ENCODE measurements around the gene CATSPERZ. TPM values are rescaled to one million over a fixed set of nuclear protein-coding genes. Genes with fewer than 3 reads are reported as not detected.
A peak's percentile ranks its signal among the peaks of the same experiment; 100 is the strongest.

CATSPERZ gene
- total RNA-seq, 4 donors from 2014 or later = not detected

GRCh38 chr11:64291262-64291751, 8.9 kb upstream of the CATSPERZ start, which contains the start of gene KCNK4:
Gene KCNK4 (plus strand): TSS chr11:64291302. CDS start chr11:64293019, 1,717 bp downstream.
- Histone ChIP-seq H3K36me3 (peaks cover 6% of the 10 kb centered on the region), H3K27me3 (peaks cover 27% of the 10 kb centered on the region), H3K4me3 (peak within 1 kb of the TSS; percentile 53), H3K27ac (no peak within 1 kb of the TSS), H3K4me1 (peaks cover 29% of the 10 kb centered on the region), H3K9me3 (no peaks in the 10 kb centered on the region)
- TF ChIP-seq CTCF (IDR thresholded peaks at IDR 0.05) = no peak
- no peak for TF ChIP-seq EP300 (IDR thresholded peaks at IDR 0.05)
- no peak for TF ChIP-seq POLR2AphosphoS5 (IDR thresholded peaks at IDR 0.05)
- no peak for TF ChIP-seq POLR2A (IDR thresholded peaks at IDR 0.05)
- DNase-seq (ENCODE audit: low spot score in 2 of 2) = no peak
- 13% methylated on average over 6 of the region's 45 CpGs for WGBS

GRCh38 chr11:64291752-64292459, 8.3 kb upstream of the CATSPERZ start:
- peaks cover 29% of the 10 kb centered on the region for H3K4me1 ChIP-seq
- TF ChIP-seq POLR2AphosphoS5 (IDR thresholded peaks at IDR 0.05) = no peak
- TF ChIP-seq POLR2A (IDR thresholded peaks at IDR 0.05) = no peak
- no peak for TF ChIP-seq CTCF (IDR thresholded peaks at IDR 0.05)
- no peak for TF ChIP-seq EP300 (IDR thresholded peaks at IDR 0.05)
- 2% methylated on average over 15 of the region's 96 CpGs for WGBS
- no peaks in the 10 kb centered on the region for H3K9me3 ChIP-seq
- DNase-seq (ENCODE audit: low spot score in 2 of 2) = no peak
- H3K4me3 ChIP-seq = peak overlapping the region; percentile 53
- peaks cover 6% of the 10 kb centered on the region for H3K36me3 ChIP-seq
- H3K27me3 ChIP-seq = peaks cover 33% of the 10 kb centered on the region
- H3K27ac ChIP-seq = no peak overlapping the region

- H3K27ac ChIP-seq = no peak overlapping the region
- H3K4me1 ChIP-seq = peaks cover 34% of the 10 kb centered on the region
- no peak for DNase-seq (ENCODE audit: low spot score in 2 of 2)
- no peaks in the 10 kb centered on the region for H3K9me3 ChIP-seq
- peak overlapping the region; percentile 53 for H3K4me3 ChIP-seq
- H3K27me3 ChIP-seq = peaks cover 40% of the 10 kb centered on the region
- TF ChIP-seq CTCF (IDR thresholded peaks at IDR 0.05) = no peak
- no peak for TF ChIP-seq POLR2A (IDR thresholded peaks at IDR 0.05)
- no peak for TF ChIP-seq EP300 (IDR thresholded peaks at IDR 0.05)
- peaks cover 6% of the 10 kb centered on the region for H3K36me3 ChIP-seq
- 41% methylated on average over 34 of the region's 42 CpGs for WGBS
Measured at GRCh38 chr11:64292460-64293254, 7.5 kb upstream of the CATSPERZ start.

- H3K4me1 ChIP-seq = peaks cover 45% of the 10 kb centered on the region
- 66% methylated on average over 3 of the region's 3 CpGs for WGBS
- no peak overlapping the region for H3K4me3 ChIP-seq
- H3K27ac ChIP-seq = no peak overlapping the region
- no peaks in the 10 kb centered on the region for H3K9me3 ChIP-seq
- H3K27me3 ChIP-seq = peaks cover 57% of the 10 kb centered on the region
- no peak for TF ChIP-seq EP300 (IDR thresholded peaks at IDR 0.05)
- no peak for TF ChIP-seq CTCF (IDR thresholded peaks at IDR 0.05)
- TF ChIP-seq POLR2AphosphoS5 (IDR thresholded peaks at IDR 0.05) = no peak
- TF ChIP-seq POLR2A (IDR thresholded peaks at IDR 0.05) = no peak
- no peak for DNase-seq (ENCODE audit: low spot score in 2 of 2)
- H3K36me3 ChIP-seq = no peaks in the 10 kb centered on the region
Measured at GRCh38 chr11:64294774-64295173, 5.4 kb upstream of the CATSPERZ start.

- no peak for TF ChIP-seq CTCF (IDR thresholded peaks at IDR 0.05)
- no peak for TF ChIP-seq POLR2A (IDR thresholded peaks at IDR 0.05)
- TF ChIP-seq POLR2AphosphoS5 (IDR thresholded peaks at IDR 0.05) = no peak
- TF ChIP-seq EP300 (IDR thresholded peaks at IDR 0.05) = no peak
- 87% methylated on average over 4 of the region's 4 CpGs for WGBS
- Histone ChIP-seq H3K27ac (peak overlapping the region; percentile 37), H3K36me3 (no peaks in the 10 kb centered on the region), H3K4me3 (no peak overlapping the region), H3K4me1 (peaks cover 54% of the 10 kb centered on the region), H3K27me3 (peaks cover 67% of the 10 kb centered on the region), H3K9me3 (no peaks in the 10 kb centered on the region)
- no peak for DNase-seq (ENCODE audit: low spot score in 2 of 2)
Measured at GRCh38 chr11:64295760-64296159, 4.4 kb upstream of the CATSPERZ start.
